DMS 273 treated with DMSO at 0.1 percent for 48 hours (cell line): ENCODE data around the gene NUBPL.
"Not testable (repeated sequence)": the region's sequence is repeated elsewhere in the genome, so short reads cannot be mapped to it uniquely, and the experiment has no call there.

Experiments
- DNase-seq: peaks from one replicate; lab custom pipeline; 2025; lab: John Stamatoyannopoulos, UW

Gene NUBPL

DNA sequence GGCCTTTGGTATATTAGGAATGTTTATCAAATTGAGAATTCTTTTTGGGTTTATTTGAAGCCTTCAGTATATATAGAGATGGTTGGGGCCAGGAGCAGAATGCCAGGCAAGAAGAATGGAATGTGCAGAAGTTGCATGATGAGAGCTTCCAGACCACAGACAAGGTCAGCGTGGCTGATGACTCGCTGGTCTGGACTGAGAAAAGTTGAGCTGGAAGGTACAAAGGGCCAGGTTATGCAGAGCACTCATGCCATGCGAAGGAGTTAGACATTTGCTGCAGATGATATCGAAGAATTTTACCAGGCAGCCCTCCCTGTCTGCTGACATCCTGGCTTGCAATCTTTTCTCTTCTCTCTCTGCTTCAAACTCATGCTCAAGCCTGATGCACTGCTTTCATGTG lies 319.7 kb downstream of the NUBPL start:
- no peak for DNase-seq

DNA sequence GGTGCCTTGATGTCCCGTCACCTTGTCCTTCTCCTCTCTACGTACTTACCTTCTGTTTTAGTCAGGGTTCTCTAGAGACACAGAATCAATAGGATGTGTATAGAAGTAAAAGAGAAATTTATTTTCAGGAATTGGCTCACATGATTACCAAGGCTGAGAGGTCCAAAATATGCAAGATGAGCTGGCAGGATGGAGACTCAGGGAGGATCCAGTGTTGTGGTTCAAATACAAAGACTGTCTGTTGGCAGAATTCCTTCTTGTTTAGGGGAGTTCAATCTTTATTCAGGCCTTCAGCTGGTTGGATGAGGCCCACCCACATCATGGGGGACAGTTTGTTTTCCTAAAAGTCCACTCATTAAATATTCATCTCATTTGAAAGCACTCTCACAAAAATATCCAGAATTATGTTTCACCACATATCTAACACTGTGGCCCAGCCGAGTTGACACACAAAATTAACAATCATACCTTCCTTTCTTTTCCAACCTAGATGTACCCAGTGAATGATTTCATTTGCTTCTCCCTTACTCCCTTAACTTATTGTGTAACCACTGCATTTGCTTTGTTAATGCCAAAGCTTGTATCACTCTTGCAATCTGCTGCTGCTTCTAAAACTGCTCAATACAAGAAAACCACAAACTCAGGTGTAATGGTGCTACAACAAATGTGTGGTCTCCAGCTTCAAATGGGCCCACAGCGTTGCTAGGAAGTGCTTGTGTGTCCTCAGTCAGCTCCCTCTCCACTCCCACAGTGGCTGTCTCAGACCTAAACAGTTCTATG lies 320.5 kb downstream of the NUBPL start:
- DNase-seq, result no peak

DNA sequence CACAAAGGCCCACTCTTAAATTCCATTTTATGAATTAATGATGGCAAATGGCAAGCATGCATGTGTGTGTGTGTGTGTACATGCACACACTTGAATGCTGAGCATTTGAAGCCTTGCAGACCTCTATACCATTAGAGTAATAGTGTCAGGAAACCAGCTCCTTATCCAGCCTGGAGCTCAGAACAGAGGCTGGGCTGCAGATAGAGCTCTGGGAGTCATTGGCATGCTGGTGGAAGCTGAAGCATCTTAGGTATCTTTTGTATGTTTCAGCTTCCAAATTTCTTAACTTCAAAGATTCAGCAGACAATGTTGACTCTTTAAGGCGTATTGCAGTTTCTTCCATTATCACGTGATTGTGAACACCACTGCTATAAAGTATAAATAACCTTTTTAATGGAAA lies 323.0 kb downstream of the NUBPL start:
- DNase-seq, result no peak

DNA sequence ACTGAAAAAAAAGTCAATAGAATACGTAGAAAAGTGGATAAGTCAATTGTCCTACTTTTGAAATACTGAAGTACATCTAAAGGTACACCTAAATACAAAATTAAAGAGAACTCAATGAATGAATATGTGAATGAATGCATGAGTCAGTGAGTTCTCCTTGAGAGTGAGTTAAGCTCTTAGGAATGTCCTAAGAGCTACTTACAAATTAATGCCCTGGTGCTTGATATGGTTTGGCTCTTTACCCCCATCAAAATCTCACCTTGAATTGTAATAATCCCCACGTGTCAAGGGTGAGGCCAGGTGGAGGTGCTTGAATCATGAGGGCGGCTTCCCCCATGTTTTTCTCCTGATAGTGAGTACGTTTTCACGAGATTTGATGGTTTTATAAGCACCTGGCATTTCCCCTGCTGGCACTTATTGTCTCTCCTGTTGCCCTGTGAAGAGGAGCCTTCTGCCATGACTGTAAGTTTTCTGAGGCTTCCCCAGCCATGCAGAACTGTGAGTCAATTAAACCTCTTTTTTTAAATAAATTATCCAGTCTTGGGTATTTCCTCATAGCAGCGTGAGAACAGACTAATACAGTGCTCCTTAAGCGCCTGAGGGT lies 323.7 kb downstream of the NUBPL start:
- DNase-seq, result no peak

- no peak for DNase-seq
Measured at GRCh38 chr14:31886156-31886835, 325.1 kb downstream of the NUBPL start.

DNA sequence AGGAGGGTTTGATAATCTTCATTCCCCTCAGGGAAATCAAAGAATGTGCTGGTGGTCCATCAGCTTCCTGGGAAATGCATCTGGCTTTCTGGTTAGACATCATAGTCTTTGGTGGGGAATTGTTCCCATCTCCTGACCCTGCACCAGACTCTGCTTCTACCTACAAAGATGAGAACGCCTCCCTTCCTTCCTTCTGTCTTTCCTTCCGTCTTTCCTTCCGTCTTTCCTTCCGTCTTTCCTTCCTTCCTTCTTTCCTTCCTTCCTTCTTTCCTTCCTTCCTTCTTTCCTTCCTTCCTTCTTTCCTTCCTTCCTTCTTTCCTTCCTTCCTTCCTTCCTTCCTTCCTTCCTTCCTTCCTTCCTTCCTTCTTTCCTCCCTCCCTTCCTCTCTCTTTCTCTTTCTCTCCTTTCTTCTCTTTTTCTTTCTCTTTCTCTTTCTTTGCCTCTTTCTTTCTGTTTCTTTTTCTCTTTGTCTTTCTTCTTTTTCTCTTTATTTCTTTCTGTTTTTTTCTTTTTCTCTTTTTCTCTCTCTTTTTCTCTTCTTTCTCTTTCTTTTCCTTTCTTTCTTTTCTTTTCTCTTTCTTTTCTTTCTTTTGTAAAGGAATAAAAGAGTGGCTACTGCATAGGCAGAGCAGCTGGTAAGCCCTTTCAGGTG lies 326.9 kb downstream of the NUBPL start:
- DNase-seq, result no peak

DNA sequence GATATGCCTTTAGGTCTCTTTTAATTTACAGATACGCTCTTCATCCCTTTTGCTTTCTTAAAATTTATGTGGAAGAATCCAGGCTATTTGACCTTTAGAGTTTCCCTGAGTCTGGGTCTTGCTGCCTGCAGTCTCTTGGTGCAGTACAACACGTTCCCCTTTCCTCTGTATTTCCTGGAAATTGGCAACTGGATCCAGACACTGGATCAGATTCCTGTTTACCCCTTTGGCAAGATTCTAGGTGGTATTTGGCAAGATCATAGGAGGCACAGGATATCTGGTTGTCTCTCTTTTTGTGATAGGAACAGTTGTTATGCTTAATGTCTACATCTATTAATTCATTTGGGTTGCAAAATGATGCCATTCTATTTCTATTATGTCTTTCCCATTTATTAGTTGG lies 328.1 kb downstream of the NUBPL start:
- DNase-seq, result no peak

DNA sequence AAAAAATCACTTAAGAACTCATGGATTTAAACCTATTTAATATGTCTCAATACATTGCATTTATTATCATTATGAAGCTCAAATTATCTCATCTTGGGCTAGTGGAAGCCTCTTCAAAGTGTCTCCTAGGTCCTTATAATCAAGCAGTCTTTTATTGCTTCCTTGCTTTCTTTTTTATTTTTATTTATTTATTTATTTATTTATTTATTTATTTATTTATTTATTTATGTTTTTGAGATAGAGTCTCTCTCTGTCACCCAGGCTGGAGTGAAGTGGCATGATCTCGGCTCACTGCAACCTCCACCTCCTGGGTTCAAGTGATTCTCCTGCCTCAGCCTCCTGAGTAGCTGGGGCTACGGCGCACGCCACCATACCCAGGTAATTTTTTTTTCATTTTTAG lies 329.0 kb downstream of the NUBPL start:
- not testable (repeated sequence) for DNase-seq

DNA sequence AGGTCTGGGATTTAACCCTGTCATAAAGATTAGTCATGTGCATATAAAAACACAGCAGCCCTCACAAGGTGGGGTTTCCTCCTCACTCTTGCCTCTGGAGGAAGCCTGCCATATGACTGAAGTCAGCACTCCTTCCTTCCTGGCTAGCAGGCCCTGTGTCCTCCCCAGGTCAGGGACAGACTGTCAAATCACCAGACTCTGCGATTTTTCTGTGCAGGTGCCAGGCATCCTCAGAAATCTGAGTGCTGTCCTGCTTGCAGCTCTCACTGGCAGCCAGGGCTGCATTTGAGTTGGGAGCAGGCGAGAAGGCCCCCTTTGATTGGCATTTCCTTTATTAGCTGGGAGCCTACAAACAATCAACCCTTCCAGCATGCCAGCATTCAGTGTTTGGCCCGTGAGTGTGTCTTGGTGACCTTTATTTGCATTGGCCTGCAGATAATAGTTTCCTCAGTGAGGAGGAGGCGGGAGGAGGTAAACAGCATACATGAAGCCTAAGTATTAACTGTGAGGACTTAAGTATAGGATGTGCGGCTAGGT lies 332.1 kb downstream of the NUBPL start:
- DNase-seq, result no peak

- no peak for DNase-seq
Measured at GRCh38 chr14:31894351-31894750, 333.1 kb downstream of the NUBPL start.

DNA sequence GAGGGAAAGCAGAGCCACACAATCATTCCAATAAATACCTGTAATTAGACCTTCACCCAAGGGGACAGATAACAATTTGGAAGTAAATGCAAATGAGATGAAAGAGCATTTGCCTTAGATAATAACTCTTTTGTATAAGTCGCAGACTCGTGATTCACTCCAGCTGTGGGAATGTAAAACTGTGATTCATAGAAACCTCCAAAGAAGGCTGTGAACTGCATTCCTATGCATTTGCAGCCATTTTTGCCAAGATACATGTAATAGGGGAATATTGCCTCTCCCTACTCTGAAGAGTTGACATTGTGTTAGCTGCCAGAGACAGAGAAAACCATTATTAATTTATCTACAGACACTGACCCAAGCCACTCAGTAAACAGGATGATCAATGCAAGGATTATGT lies 334.0 kb downstream of the NUBPL start:
- no peak for DNase-seq

DNA sequence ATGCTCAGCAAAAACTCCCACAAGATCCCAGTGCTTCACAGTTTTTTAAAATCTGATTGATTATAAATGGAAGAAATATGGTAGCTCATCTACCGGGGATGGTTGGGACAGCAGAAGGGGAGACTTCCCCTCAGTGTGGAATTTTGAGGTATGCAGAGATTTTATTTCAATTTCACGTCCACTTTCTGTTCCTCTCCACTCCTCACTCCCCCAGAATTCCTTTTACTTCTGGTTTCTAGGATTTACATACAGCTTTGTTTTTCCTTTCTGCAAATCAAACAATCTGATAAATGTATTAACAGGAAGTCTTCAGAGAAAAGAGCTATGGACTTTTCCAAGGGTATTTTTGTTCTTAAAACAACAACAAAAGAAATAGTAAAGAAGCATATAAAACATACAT lies 334.4 kb downstream of the NUBPL start:
- DNase-seq, result no peak

- no peak for DNase-seq
Measured at GRCh38 chr14:31897581-31898186, 336.5 kb downstream of the NUBPL start.

- no peak for DNase-seq
Measured at GRCh38 chr14:31898838-31899528, 337.8 kb downstream of the NUBPL start.

GRCh38 chr14:31902002-31902401 lies 340.8 kb downstream of the NUBPL start:
- no peak for DNase-seq

GRCh38 chr14:31902945-31903646 lies 341.9 kb downstream of the NUBPL start:
- no peak for DNase-seq

DNA sequence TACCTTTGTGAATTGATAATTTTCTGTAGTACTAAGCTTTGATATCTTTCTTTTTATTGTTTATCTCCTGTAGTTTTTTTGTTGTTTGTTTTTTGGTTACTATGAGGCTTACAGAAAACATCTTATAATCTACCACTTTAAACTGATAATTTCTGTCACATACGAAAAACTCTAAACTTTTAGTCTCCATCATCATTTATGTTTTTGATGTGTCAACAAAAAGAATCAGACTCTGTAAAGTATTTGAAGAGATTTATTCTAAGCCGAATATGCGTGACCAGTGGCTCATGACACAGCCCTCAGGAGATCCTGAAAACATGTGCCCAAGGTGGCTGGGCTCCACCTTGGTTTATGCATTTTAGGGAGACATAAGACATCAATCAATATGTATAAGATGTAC lies 348.8 kb downstream of the NUBPL start:
- DNase-seq, result no peak
